Measurements from ENCODE around the gene AAMDC.

AAMDC gene

GRCh38 chr11:77806993-77807392 is 14.0 kb upstream of the AAMDC start:
- TF ChIP-seq CTCF (IDR thresholded peaks at IDR 0.05; ENCODE audit: unreplicated experiment in 3 of 3), result no peak
- Mint-ChIP-seq H3K27ac (no peak overlapping the region), H3K4me3 (no peak overlapping the region), H3K4me1 (no peaks in the 10 kb centered on the region), H3K27me3 (ENCODE audit: low read depth) (no peaks in the 10 kb centered on the region), H3K36me3 (ENCODE audit: low read depth) (peaks cover 27% of the 10 kb centered on the region), H3K9me3 (no peaks in the 10 kb centered on the region)

GRCh38 chr11:77813256-77813655 is 7.7 kb upstream of the AAMDC start:
- Mint-ChIP-seq H3K36me3 (ENCODE audit: low read depth) (peaks cover 43% of the 10 kb centered on the region), H3K4me3 (no peak overlapping the region), H3K4me1 (no peaks in the 10 kb centered on the region), H3K27me3 (ENCODE audit: low read depth) (no peaks in the 10 kb centered on the region), H3K9me3 (peaks cover 13% of the 10 kb centered on the region), H3K27ac (no peak overlapping the region)
- TF ChIP-seq CTCF (IDR thresholded peaks at IDR 0.05; ENCODE audit: unreplicated experiment in 3 of 3), result no peak

GRCh38 chr11:77814848-77815247 is 6.1 kb upstream of the AAMDC start:
- peaks cover 42% of the 10 kb centered on the region for H3K36me3 Mint-ChIP-seq (ENCODE audit: low read depth)
- no peaks in the 10 kb centered on the region for H3K4me1 Mint-ChIP-seq
- no peaks in the 10 kb centered on the region for H3K27me3 Mint-ChIP-seq (ENCODE audit: low read depth)
- H3K4me3 Mint-ChIP-seq, result no peak overlapping the region
- no peak for TF ChIP-seq CTCF (IDR thresholded peaks at IDR 0.05; ENCODE audit: unreplicated experiment in 3 of 3)
- peaks cover 13% of the 10 kb centered on the region for H3K9me3 Mint-ChIP-seq
- no peak overlapping the region for H3K27ac Mint-ChIP-seq

- Mint-ChIP-seq H3K4me1 (no peaks in the 10 kb centered on the region), H3K4me3 (no peak overlapping the region), H3K9me3 (peaks cover 13% of the 10 kb centered on the region), H3K36me3 (ENCODE audit: low read depth) (peaks cover 36% of the 10 kb centered on the region), H3K27ac (no peak overlapping the region), H3K27me3 (ENCODE audit: low read depth) (no peaks in the 10 kb centered on the region)
- TF ChIP-seq CTCF (IDR thresholded peaks at IDR 0.05; ENCODE audit: unreplicated experiment in 3 of 3), result no peak
These were observed 5.5 kb upstream of the AAMDC start for GRCh38 chr11:77815459-77815858.

DNA sequence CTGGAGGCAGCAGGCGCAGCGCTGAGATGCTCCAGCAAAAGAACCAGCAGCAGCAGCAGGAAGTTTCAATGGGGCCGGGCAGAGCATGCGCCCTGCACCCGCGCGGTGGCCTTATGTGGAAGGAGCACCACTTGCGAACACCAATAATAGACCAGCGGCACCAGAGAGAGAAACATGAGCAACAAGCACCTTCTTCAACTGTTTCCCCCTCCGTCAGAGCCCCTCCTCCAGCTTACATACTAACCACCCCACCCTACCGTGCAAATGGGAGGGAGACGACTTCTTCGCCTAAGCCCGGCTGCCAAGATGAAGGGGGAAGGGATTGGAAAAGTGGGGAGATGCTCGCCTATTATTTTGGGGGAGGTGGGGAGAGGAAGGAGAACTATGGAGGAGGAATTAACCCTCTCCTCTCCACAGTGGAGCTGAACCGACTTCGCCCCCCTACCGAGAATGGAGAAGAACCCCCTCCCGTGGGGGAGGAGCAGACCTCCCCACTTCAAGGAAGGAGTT is 1.5 kb upstream of the AAMDC start:
- Mint-ChIP-seq H3K4me3 (peak overlapping the region; percentile 97 to 99 (median 99)), H3K36me3 (ENCODE audit: low read depth) (peaks cover 19% of the 10 kb centered on the region), H3K4me1 (peaks cover 18% of the 10 kb centered on the region), H3K9me3 (peaks cover 9% of the 10 kb centered on the region), H3K27ac (peak overlapping the region; percentile 78 to 96 (median 92)), H3K27me3 (ENCODE audit: low read depth) (no peaks in the 10 kb centered on the region)
- TF ChIP-seq CTCF (IDR thresholded peaks at IDR 0.05; ENCODE audit: unreplicated experiment in 3 of 3), result peak in 1 of 3 experiments; percentile 21

GRCh38 chr11:77819921-77820564 is 901 bp upstream of the AAMDC start:
- no peak for TF ChIP-seq CTCF (IDR thresholded peaks at IDR 0.05; ENCODE audit: unreplicated experiment in 3 of 3)
- H3K4me3 Mint-ChIP-seq, result peak overlapping the region; percentile 97 to 99 (median 99)
- H3K9me3 Mint-ChIP-seq, result peaks cover 5% of the 10 kb centered on the region
- H3K27ac Mint-ChIP-seq, result peak overlapping the region; percentile 78 to 96 (median 93)
- peaks cover 14% of the 10 kb centered on the region for H3K36me3 Mint-ChIP-seq (ENCODE audit: low read depth)
- peaks cover 21% of the 10 kb centered on the region for H3K4me1 Mint-ChIP-seq
- H3K27me3 Mint-ChIP-seq (ENCODE audit: low read depth), result no peaks in the 10 kb centered on the region

Measured in nephron (organoid).